Type B pancreatic cell (in vitro differentiated cells): Measurements from ENCODE around the gene CDH12. TPM values are rescaled to one million over a fixed set of nuclear protein-coding genes. Genes with fewer than 3 reads are reported as not detected.

ENCODE experiments used
- DNase-seq: peaks from one replicate; pipeline ENCODE4 v3.0.0; 2021; ENCODE audit warnings: mixed read lengths; ENCODE audit not compliant: unreplicated experiment; ENCODE audit errors: extremely low spot score
- H3K27ac Mint-ChIP-seq: 2 replicates; pipeline ENCODE4 v1.8.0; 2021; ENCODE audit warnings: mild to moderate bottlenecking, mixed read lengths
- H3K27me3 Mint-ChIP-seq: 2 replicates; pipeline ENCODE4 v1.8.0; 2021; ENCODE audit warnings: mixed read lengths
- H3K36me3 Mint-ChIP-seq: 2 replicates; pipeline ENCODE4 v1.8.0; 2021; ENCODE audit warnings: mixed read lengths
- H3K4me1 Mint-ChIP-seq: one replicate; pipeline ENCODE4 v1.8.0; 2021; ENCODE audit warnings: mixed read lengths; ENCODE audit not compliant: unreplicated experiment
- H3K4me3 Mint-ChIP-seq: 2 replicates; pipeline ENCODE4 v1.8.0; 2021; ENCODE audit warnings: mild to moderate bottlenecking, mixed read lengths
- H3K9me3 Mint-ChIP-seq: 2 replicates; pipeline ENCODE4 v1.8.0; 2021; ENCODE audit warnings: mixed read lengths
- total RNA-seq: library from RNA; stranded (reverse); gene quantifications from 2 replicates; pipeline ENCODE4 v1.2.1, GENCODE V29; 2021; ENCODE audit warnings: low replicate concordance
- TF ChIP-seq, protein P1 (sequence below): fragments of 200-600 bp; sonication (generic); conservative IDR thresholded peaks from 2 replicates; pipeline ENCODE4 v1.5.0; 2021; ENCODE audit warnings: antibody characterized with exemption, mild to moderate bottlenecking

Gene CDH12
- total RNA-seq, 1 donor from 2014 or later = 10.2 TPM

DNA sequence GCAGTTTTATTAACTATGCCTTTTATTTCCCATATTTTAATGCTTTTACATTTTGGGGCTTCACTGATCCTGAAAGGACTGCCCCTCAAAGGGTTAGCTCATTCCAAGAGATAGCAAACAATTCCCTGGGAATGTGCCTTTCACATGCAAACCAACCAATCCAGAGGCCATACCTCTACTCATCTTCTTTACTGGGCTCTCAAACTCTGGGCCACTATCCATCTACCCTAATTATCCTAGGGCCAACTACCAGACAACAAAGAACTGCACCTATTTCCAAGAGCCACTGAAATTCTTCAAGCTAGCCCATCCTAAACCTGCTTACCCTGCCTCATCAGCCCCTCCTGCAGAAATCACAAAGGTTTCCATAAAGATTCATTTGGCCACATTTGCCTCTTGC is 364.7 kb downstream of the CDH12 start:
- Mint-ChIP-seq H3K4me1 (no peaks in the 10 kb centered on the region), H3K36me3 (no peaks in the 10 kb centered on the region), H3K27me3 (peaks cover 10% of the 10 kb centered on the region), H3K9me3 (no peaks in the 10 kb centered on the region), H3K4me3 (no peak overlapping the region), H3K27ac (no peak overlapping the region)
- DNase-seq = no peak
- TF ChIP-seq, protein P1, sequence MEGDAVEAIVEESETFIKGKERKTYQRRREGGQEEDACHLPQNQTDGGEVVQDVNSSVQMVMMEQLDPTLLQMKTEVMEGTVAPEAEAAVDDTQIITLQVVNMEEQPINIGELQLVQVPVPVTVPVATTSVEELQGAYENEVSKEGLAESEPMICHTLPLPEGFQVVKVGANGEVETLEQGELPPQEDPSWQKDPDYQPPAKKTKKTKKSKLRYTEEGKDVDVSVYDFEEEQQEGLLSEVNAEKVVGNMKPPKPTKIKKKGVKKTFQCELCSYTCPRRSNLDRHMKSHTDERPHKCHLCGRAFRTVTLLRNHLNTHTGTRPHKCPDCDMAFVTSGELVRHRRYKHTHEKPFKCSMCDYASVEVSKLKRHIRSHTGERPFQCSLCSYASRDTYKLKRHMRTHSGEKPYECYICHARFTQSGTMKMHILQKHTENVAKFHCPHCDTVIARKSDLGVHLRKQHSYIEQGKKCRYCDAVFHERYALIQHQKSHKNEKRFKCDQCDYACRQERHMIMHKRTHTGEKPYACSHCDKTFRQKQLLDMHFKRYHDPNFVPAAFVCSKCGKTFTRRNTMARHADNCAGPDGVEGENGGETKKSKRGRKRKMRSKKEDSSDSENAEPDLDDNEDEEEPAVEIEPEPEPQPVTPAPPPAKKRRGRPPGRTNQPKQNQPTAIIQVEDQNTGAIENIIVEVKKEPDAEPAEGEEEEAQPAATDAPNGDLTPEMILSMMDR = no peak

DNA sequence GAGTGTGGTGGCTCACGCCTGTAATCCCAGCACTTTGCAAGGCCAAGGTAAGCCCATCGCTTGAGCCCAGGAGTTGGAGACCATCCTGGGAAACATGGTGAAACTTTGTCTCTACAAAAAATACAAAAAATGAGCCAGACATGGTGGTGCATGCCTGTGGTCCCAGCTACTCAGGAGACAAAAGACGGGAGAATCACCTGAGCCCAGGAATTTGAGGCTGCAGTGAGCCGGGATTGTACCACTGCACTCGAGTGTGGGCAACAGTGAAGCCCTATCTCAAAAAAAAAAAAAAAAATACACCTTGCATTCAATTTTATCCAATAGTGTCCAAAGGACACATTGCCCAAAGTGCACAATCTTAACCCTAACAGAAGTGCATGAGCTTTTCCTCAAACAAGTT is 372.8 kb downstream of the CDH12 start:
- no peaks in the 10 kb centered on the region for H3K4me1 Mint-ChIP-seq
- TF ChIP-seq, protein P1 = no peak
- no peaks in the 10 kb centered on the region for H3K36me3 Mint-ChIP-seq
- peaks cover 3% of the 10 kb centered on the region for H3K27me3 Mint-ChIP-seq
- no peak for DNase-seq
- H3K4me3 Mint-ChIP-seq = no peak overlapping the region
- no peak overlapping the region for H3K27ac Mint-ChIP-seq
- peaks cover 4% of the 10 kb centered on the region for H3K9me3 Mint-ChIP-seq

DNA sequence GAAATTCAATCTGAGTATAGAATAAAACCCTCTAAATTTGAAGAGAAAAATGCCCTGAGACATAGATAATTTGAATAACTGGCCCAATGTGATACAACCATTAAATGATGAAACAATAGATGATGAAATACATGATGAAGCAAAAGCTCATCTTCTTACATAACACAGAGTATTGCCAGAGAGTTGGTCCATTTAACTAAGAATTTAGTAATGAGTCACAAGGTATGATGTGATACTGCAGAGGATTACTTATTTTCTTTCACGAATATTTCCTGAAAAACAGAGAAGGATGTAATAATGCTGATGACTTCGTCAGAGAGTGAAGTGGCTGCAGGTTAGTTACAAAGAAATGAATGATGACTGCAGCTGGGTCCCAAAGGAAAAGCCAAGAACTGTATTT is 379.3 kb downstream of the CDH12 start:
- Mint-ChIP-seq H3K4me3 (no peak overlapping the region), H3K9me3 (peaks cover 4% of the 10 kb centered on the region), H3K27ac (no peak overlapping the region), H3K4me1 (no peaks in the 10 kb centered on the region), H3K27me3 (no peaks in the 10 kb centered on the region), H3K36me3 (no peaks in the 10 kb centered on the region)
- TF ChIP-seq, protein P1 = no peak
- DNase-seq = no peak

DNA sequence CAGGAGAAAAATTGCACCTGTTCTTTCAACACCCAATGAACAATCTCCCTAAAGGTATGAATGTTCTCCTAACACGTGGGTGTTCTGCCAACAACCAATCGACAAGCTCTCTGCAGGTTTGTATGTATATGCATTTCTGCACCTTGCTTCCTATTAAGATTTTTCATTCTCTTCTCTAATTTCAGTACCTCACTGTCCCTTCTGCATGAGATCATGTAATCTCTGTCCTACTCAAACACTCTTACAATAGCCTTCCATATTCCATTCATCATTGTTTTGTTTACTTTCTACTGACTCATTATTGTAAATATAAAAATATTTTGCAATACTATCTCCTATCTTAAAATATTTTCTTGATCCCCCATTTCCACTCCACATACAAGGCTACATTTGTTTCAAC is 382.0 kb downstream of the CDH12 start:
- TF ChIP-seq, protein P1 = no peak
- no peaks in the 10 kb centered on the region for H3K27me3 Mint-ChIP-seq
- no peak overlapping the region for H3K4me3 Mint-ChIP-seq
- no peaks in the 10 kb centered on the region for H3K4me1 Mint-ChIP-seq
- no peak for DNase-seq
- H3K9me3 Mint-ChIP-seq = no peaks in the 10 kb centered on the region
- H3K27ac Mint-ChIP-seq = no peak overlapping the region
- no peaks in the 10 kb centered on the region for H3K36me3 Mint-ChIP-seq

DNA sequence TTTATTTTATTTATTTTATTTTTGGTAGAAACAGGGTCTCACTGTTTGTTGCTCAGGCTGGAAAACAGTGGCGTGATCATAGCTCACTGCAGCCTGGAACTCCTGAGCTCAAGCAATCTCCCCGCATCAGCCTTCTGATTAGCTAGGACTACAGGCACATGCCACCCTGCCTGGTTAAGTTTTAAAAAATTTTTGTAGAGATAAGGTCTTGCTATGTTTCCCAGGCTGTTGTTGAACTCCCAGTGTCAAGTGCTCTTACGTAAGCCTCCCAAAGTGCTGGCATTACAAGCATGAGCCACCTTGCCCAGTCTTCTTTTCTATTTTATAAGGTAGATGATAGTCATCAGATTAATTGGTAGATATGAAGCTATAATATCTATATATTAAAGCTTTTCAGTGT is 382.7 kb downstream of the CDH12 start:
- no peaks in the 10 kb centered on the region for H3K27me3 Mint-ChIP-seq
- H3K36me3 Mint-ChIP-seq = no peaks in the 10 kb centered on the region
- H3K4me1 Mint-ChIP-seq = no peaks in the 10 kb centered on the region
- no peaks in the 10 kb centered on the region for H3K9me3 Mint-ChIP-seq
- H3K27ac Mint-ChIP-seq = no peak overlapping the region
- TF ChIP-seq, protein P1 = no peak
- no peak overlapping the region for H3K4me3 Mint-ChIP-seq
- DNase-seq = no peak

DNA sequence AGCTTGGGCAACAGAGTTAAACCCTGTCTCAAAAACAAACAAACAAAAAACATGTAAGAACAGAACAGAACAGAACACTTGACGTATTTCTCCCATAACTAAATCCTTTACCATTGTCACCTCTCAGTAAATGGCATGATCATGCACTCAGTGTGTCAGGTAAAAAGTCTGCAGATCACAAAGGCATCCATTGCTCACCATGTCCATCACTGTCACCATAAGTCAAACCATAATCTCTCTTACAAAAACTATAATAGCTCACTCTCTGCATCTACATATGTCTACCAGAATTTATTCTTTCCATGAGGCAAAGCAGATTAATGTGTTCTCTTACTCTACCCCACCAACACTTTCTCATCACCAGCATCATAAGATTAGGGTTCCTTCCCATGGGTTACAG is 387.5 kb downstream of the CDH12 start:
- Mint-ChIP-seq H3K36me3 (no peaks in the 10 kb centered on the region), H3K4me3 (no peak overlapping the region)
- DNase-seq = no peak

More for the DNA sequence above, 387.5 kb downstream of the CDH12 start:
- Mint-ChIP-seq H3K27ac (no peak overlapping the region), H3K4me1 (no peaks in the 10 kb centered on the region), H3K9me3 (no peaks in the 10 kb centered on the region), H3K27me3 (no peaks in the 10 kb centered on the region)
- TF ChIP-seq, protein P1 = no peak
